Smooth muscle cell (in vitro differentiated cells): ENCODE data around the gene ZNF532. TPM values are rescaled to one million over a fixed set of nuclear protein-coding genes. Genes with fewer than 3 reads are reported as not detected.
"Not testable (repeated sequence)": the region's sequence is repeated elsewhere in the genome, so short reads cannot be mapped to it uniquely, and the experiment has no call there.

Source experiments
- DNase-seq: peaks from one replicate; lab custom pipeline; 2025; ENCODE audit not compliant: unreplicated experiment; lab: John Stamatoyannopoulos, UW
- H2AFZ ChIP-seq: fragments of 200-600 bp; sonication (generic); 2 replicates; pipeline ENCODE4 v1.6.0; 2016; ENCODE audit warnings: antibody characterized with exemption, low read depth, mild to moderate bottlenecking
- H3F3A ChIP-seq: fragments of 200-600 bp; sonication (generic); 2 replicates; pipeline ENCODE4 v1.6.0; 2017; ENCODE audit warnings: antibody characterized with exemption, low read depth
- H3K27ac ChIP-seq: fragments of 200-600 bp; sonication (generic); 2 replicates; pipeline ENCODE4 v1.5.1; 2016; ENCODE audit warnings: low read depth, mild to moderate bottlenecking
- H3K27me3 ChIP-seq: fragments of 200-600 bp; sonication (generic); 2 replicates; pipeline ENCODE4 v1.6.1; 2016; ENCODE audit warnings: low read depth, mild to moderate bottlenecking
- H3K36me3 ChIP-seq: fragments of 200-600 bp; sonication (generic); 2 replicates; pipeline ENCODE4 v1.5.1; 2016; ENCODE audit warnings: low read depth
- H3K4me1 ChIP-seq: fragments of 200-600 bp; sonication (generic); 2 replicates; pipeline ENCODE4 v1.5.1; 2016; ENCODE audit warnings: low read depth
- H3K4me2 ChIP-seq: fragments of 200-600 bp; sonication (generic); 2 replicates; pipeline ENCODE4 v1.6.0; 2016; ENCODE audit warnings: mild to moderate bottlenecking
- H3K4me3 ChIP-seq: fragments of 200-600 bp; sonication (generic); 2 replicates; pipeline ENCODE4 v1.5.1; 2016; ENCODE audit warnings: mild to moderate bottlenecking
- H3K79me2 ChIP-seq: fragments of 200-600 bp; sonication (generic); 2 replicates; pipeline ENCODE4 v1.6.0; 2016; ENCODE audit warnings: low read depth, mild to moderate bottlenecking
- H3K9ac ChIP-seq: fragments of 200-600 bp; sonication (generic); 2 replicates; pipeline ENCODE4 v1.6.0; 2016; ENCODE audit warnings: low read depth
- H3K9me3 ChIP-seq: fragments of 200-600 bp; sonication (generic); replicated peaks from 2 replicates; pipeline ENCODE4 v1.5.1; 2016; ENCODE audit warnings: low read depth
- H4K20me1 ChIP-seq: fragments of 200-600 bp; sonication (generic); 2 replicates; pipeline ENCODE4 v1.6.0; 2016; ENCODE audit warnings: low read depth
- CTCF ChIP-seq: fragments of 200-600 bp; sonication (generic); IDR thresholded peaks from 2 replicates; pipeline ENCODE4 v1.5.1; 2017; ENCODE audit warnings: borderline replicate concordance, mild to moderate bottlenecking, antibody characterized with exemption; ENCODE audit not compliant: insufficient read depth, poor library complexity, severe bottlenecking
- WGBS: methylation state at CpG from one replicate; pipeline ENCODE4 v1.1.7; 2016; ENCODE audit warnings: low lambda C conversion rate; 5-methylcytosine and 5-hydroxymethylcytosine counted together
- polyA plus RNA-seq: library from polyadenylated mRNA; unstranded; fragments of >200 nt; fragmentation: Nextera tagmentation; extraction: Ambion mirVana; gene quantifications from 2 replicates; pipeline ENCODE4 v1.2.1, GENCODE V29; 2016
- total RNA-seq: library from RNA; depleted of rRNA; stranded (reverse); fragments of >200 nt; gene quantifications from 2 replicates; pipeline ENCODE4 v1.2.3, GENCODE V29; 2014

Gene ZNF532
- total and polyA plus RNA-seq, 2 experiments from 2014 or later: 31.6 to 126 TPM

GRCh38 chr18:59022167-59022945 is 157.7 kb downstream of the ZNF532 start:
- no peak for DNase-seq
- TF ChIP-seq CTCF: no peak
- no peaks in the 10 kb centered on the region for H3K27me3 ChIP-seq
- peak overlapping the region; percentile 1 for H3K27ac ChIP-seq
- H3K4me3 ChIP-seq: no peak overlapping the region
- WGBS: 60% methylated on average over 10 of the region's 10 CpGs
- no peaks in the 10 kb centered on the region for H4K20me1 ChIP-seq
- H3K9ac ChIP-seq: no peak overlapping the region
- no peaks in the 10 kb centered on the region for H3K79me2 ChIP-seq
- H2AFZ ChIP-seq: peak overlapping the region; percentile 49
- no peaks in the 10 kb centered on the region for H3K9me3 ChIP-seq
- peaks cover 4% of the 10 kb centered on the region for H3F3A ChIP-seq
- peaks cover 7% of the 10 kb centered on the region for H3K4me1 ChIP-seq
- H3K4me2 ChIP-seq: peak overlapping the region; percentile 47
- no peaks in the 10 kb centered on the region for H3K36me3 ChIP-seq

DNA sequence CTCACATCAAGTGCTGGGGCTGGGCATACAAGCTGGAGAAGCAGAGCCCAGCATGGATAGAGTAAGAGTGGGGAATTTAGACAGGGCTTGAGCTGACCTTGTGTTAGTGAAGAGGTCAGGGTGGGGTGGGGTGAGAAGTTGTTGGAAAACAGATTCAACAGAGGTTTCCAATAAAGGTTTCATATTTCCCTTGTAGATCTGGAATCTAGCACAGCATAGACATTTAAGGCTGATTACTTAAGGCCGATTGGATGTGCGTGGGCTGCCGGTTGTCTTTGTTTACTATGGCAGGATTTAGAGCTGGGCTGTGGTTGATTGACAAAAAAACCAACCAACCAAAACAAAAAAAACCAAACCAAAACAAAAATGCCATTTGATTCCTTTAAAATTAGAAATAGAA is 160.2 kb downstream of the ZNF532 start:
- Histone ChIP-seq H3K4me2 (peak overlapping the region; percentile 41), H3K9ac (no peak overlapping the region), H2AFZ (no peak overlapping the region), H3K79me2 (no peaks in the 10 kb centered on the region), H3K36me3 (no peaks in the 10 kb centered on the region), H3F3A (peaks cover 4% of the 10 kb centered on the region), H3K4me3 (no peak overlapping the region), H3K27me3 (no peaks in the 10 kb centered on the region), H3K9me3 (no peaks in the 10 kb centered on the region), H3K4me1 (peaks cover 7% of the 10 kb centered on the region), H3K27ac (peak overlapping the region; percentile 49), H4K20me1 (no peaks in the 10 kb centered on the region)
- WGBS: 14% methylated on average over 3 of the region's 3 CpGs
- no peak for DNase-seq
- no peak for TF ChIP-seq CTCF

GRCh38 chr18:59025532-59025931 is 160.9 kb downstream of the ZNF532 start:
- H3K9me3 ChIP-seq, H3K27ac ChIP-seq, DNase-seq, H3K36me3 ChIP-seq, H3K4me3 ChIP-seq, H3F3A ChIP-seq, H3K79me2 ChIP-seq, H3K27me3 ChIP-seq, H3K4me1 ChIP-seq, H2AFZ ChIP-seq, H4K20me1 ChIP-seq, H3K9ac ChIP-seq: not testable (repeated sequence)
- H3K4me2 ChIP-seq: peak overlapping the region; percentile 41
- 96% methylated on average over 2 of the region's 2 CpGs for WGBS

GRCh38 chr18:59026364-59026763 is 161.7 kb downstream of the ZNF532 start:
- DNase-seq: no peak
- Histone ChIP-seq H2AFZ (no peak overlapping the region), H4K20me1 (no peaks in the 10 kb centered on the region), H3K9ac (no peak overlapping the region), H3K36me3 (no peaks in the 10 kb centered on the region), H3K27ac (no peak overlapping the region), H3K27me3 (no peaks in the 10 kb centered on the region), H3K9me3 (no peaks in the 10 kb centered on the region), H3F3A (peaks cover 4% of the 10 kb centered on the region), H3K79me2 (no peaks in the 10 kb centered on the region), H3K4me1 (peaks cover 7% of the 10 kb centered on the region), H3K4me2 (no peak overlapping the region), H3K4me3 (no peak overlapping the region)
- WGBS: 81% methylated on average over 6 of the region's 6 CpGs
- TF ChIP-seq CTCF: no peak
